Loucy (cell line): ENCODE data around the gene SP3.

ENCODE experiments used
- H2AFZ ChIP-seq: fragments of 200-600 bp; sonication (generic); 2 replicates; pipeline ENCODE4 v1.6.0; 2016; ENCODE audit warnings: antibody characterized with exemption, mild to moderate bottlenecking, low read length, moderate library complexity
- H3F3A ChIP-seq: fragments of 200-600 bp; 2 replicates; pipeline ENCODE4 v1.6.0; 2016; ENCODE audit warnings: antibody characterized with exemption, low read depth, mild to moderate bottlenecking
- H3K27me3 ChIP-seq: fragments of 200-600 bp; sonication (generic); 2 replicates; pipeline ENCODE4 v1.6.1; 2014; ENCODE audit warnings: low read length, mild to moderate bottlenecking; ENCODE audit not compliant: insufficient read depth, poor library complexity, severe bottlenecking
- H3K36me3 ChIP-seq: fragments of 200-600 bp; sonication (generic); 2 replicates; pipeline ENCODE4 v1.6.1; 2016; ENCODE audit warnings: low read length; ENCODE audit not compliant: insufficient read depth
- H3K4me1 ChIP-seq: fragments of 200-600 bp; sonication (generic); 2 replicates; pipeline ENCODE4 v1.5.1; 2014; ENCODE audit warnings: low read length, mild to moderate bottlenecking; ENCODE audit not compliant: insufficient read depth, poor library complexity, severe bottlenecking
- H3K4me2 ChIP-seq: fragments of 200-600 bp; sonication (generic); 2 replicates; pipeline ENCODE4 v1.6.0; 2014; ENCODE audit warnings: antibody characterized with exemption, low read length, low read depth, mild to moderate bottlenecking; ENCODE audit not compliant: poor library complexity, severe bottlenecking
- H3K4me3 ChIP-seq: fragments of 200-600 bp; sonication (generic); 2 replicates; pipeline ENCODE4 v1.5.1; 2014; ENCODE audit warnings: low read length, mild to moderate bottlenecking, mixed read lengths; ENCODE audit not compliant: poor library complexity, severe bottlenecking
- H3K79me2 ChIP-seq: fragments of 200-600 bp; sonication (generic); 2 replicates; pipeline ENCODE4 v1.6.1; 2014; ENCODE audit warnings: low read length; ENCODE audit not compliant: insufficient read depth
- H3K9ac ChIP-seq: fragments of 200-600 bp; sonication (generic); 2 replicates; pipeline ENCODE4 v1.6.0; 2014; ENCODE audit warnings: mild to moderate bottlenecking, low read depth, low read length, moderate library complexity; ENCODE audit not compliant: poor library complexity, severe bottlenecking
- H3K9me2 ChIP-seq: fragments of 200-600 bp; sonication (generic); replicated peaks from 2 replicates; pipeline ENCODE4 v1.6.1; 2016; ENCODE audit warnings: low read depth, low read length, mixed read lengths
- H3K9me3 ChIP-seq: fragments of 200-600 bp; sonication (generic); 2 replicates; pipeline ENCODE4 v1.6.1; 2014; ENCODE audit warnings: mild to moderate bottlenecking, antibody characterized with exemption, low read length, low read depth; ENCODE audit not compliant: insufficient read depth
- H4K20me1 ChIP-seq: fragments of 200-600 bp; sonication (generic); 2 replicates; pipeline ENCODE4 v1.6.0; 2014; ENCODE audit warnings: antibody characterized with exemption, low read length, mild to moderate bottlenecking; ENCODE audit not compliant: insufficient read depth, poor library complexity, severe bottlenecking
- CTCF ChIP-seq: fragments of 200-600 bp; sonication (generic); conservative IDR thresholded peaks from 2 replicates; pipeline ENCODE4 v1.5.1; 2014; ENCODE audit warnings: mild to moderate bottlenecking, antibody characterized with exemption, low read length
- EZH2phosphoT487 ChIP-seq: fragments of 200-600 bp; IDR thresholded peaks from 2 replicates; pipeline ENCODE4 v1.6.1; 2018; ENCODE audit warnings: antibody characterized with exemption, mild to moderate bottlenecking, moderate library complexity, borderline replicate concordance

Gene SP3

GRCh38 chr2:173942861-173943523 is 22.2 kb downstream of the SP3 start:
- H3K4me2 ChIP-seq, result no peak overlapping the region
- peaks cover 99% of the 10 kb centered on the region for H4K20me1 ChIP-seq
- no peak overlapping the region for H3K4me3 ChIP-seq
- H3K9ac ChIP-seq, result no peak overlapping the region
- H2AFZ ChIP-seq, result no peak overlapping the region
- H3K9me3 ChIP-seq, result no peaks in the 10 kb centered on the region
- H3K9me2 ChIP-seq, result no peaks in the 10 kb centered on the region
- peaks cover 9% of the 10 kb centered on the region for H3K4me1 ChIP-seq
- H3K79me2 ChIP-seq, result peaks cover 100% of the 10 kb centered on the region
- no peak for TF ChIP-seq EZH2phosphoT487
- TF ChIP-seq CTCF, result no peak
- H3K27me3 ChIP-seq, result no peaks in the 10 kb centered on the region
- peaks cover 5% of the 10 kb centered on the region; the same call in 1 of the 2 replicates for H3K36me3 ChIP-seq
- H3F3A ChIP-seq, result no peaks in the 10 kb centered on the region

GRCh38 chr2:173941567-173941966 is 23.6 kb downstream of the SP3 start:
- no peaks in the 10 kb centered on the region for H3K9me2 ChIP-seq
- no peaks in the 10 kb centered on the region for H3F3A ChIP-seq
- H3K36me3 ChIP-seq, result peaks cover 5% of the 10 kb centered on the region; the same call in 1 of the 2 replicates
- no peak overlapping the region for H3K4me2 ChIP-seq
- H3K79me2 ChIP-seq, result peaks cover 100% of the 10 kb centered on the region
- H3K27me3 ChIP-seq, result no peaks in the 10 kb centered on the region
- H3K9ac ChIP-seq, result no peak overlapping the region
- H3K9me3 ChIP-seq, result no peaks in the 10 kb centered on the region
- no peak for TF ChIP-seq CTCF
- TF ChIP-seq EZH2phosphoT487, result no peak
- H3K4me3 ChIP-seq, result no peak overlapping the region
- no peak overlapping the region for H2AFZ ChIP-seq
- peaks cover 13% of the 10 kb centered on the region for H3K4me1 ChIP-seq
- H4K20me1 ChIP-seq, result peaks cover 99% of the 10 kb centered on the region

- Histone ChIP-seq H3K79me2 (peaks cover 100% of the 10 kb centered on the region), H3K4me1 (peaks cover 21% of the 10 kb centered on the region), H3K4me2 (peak overlapping the region; percentile 8), H3K9ac (no peak overlapping the region), H3K9me2 (no peaks in the 10 kb centered on the region), H3F3A (no peaks in the 10 kb centered on the region), H4K20me1 (peaks cover 99% of the 10 kb centered on the region), H3K9me3 (no peaks in the 10 kb centered on the region), H2AFZ (no peak overlapping the region), H3K27me3 (no peaks in the 10 kb centered on the region), H3K4me3 (no peak overlapping the region), H3K36me3 (peaks cover 14% of the 10 kb centered on the region; the same call in 1 of the 2 replicates)
- TF ChIP-seq CTCF, result no peak
- no peak for TF ChIP-seq EZH2phosphoT487
Observed at GRCh38 chr2:173940208-173941020, 24.8 kb downstream of the SP3 start.
